ENCODE data around the gene KCNIP3.

KCNIP3 gene

GRCh38 chr2:95275151-95275515 lies 22.0 kb upstream of the KCNIP3 start:
- DNase-seq, result no peak

DNA sequence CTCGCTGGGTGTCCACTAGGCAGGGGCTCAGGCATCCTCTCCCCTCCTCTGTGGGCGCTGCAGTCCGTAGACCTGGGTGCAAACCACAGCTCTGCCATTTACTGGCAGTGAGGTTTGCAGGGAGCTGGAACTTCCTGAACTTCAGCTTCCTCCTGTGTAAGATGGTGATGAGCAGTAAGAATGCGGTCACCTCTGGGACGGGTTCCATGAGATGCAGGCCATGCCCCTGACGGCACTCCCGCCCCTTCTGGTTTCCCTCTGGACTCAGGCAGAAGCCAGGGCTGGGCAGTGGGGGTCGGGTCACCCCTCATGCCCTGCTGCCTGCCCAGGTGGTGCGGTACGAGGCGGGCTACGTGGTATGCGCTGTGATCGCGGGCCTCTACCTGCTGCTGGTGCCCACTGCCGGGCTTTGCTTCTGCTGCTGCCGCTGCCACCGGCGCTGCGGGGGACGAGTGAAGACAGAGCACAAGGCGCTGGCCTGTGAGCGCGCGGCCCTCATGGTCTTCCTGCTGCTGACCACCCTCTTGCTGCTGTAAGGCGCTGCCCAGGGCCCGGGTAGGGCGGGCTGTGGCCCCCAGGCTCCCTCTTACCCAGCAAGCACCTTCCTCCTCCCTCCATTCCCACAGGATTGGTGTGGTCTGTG lies 21.4 kb upstream of the KCNIP3 start:
- DNase-seq, result no peak

GRCh38 chr2:95276244-95276887 lies 20.8 kb upstream of the KCNIP3 start:
- no peak for DNase-seq

- DNase-seq, result no peak
Measured at GRCh38 chr2:95276888-95277245, 20.3 kb upstream of the KCNIP3 start.

- no peak for DNase-seq
Measured at GRCh38 chr2:95277246-95277906, 19.8 kb upstream of the KCNIP3 start.

DNA sequence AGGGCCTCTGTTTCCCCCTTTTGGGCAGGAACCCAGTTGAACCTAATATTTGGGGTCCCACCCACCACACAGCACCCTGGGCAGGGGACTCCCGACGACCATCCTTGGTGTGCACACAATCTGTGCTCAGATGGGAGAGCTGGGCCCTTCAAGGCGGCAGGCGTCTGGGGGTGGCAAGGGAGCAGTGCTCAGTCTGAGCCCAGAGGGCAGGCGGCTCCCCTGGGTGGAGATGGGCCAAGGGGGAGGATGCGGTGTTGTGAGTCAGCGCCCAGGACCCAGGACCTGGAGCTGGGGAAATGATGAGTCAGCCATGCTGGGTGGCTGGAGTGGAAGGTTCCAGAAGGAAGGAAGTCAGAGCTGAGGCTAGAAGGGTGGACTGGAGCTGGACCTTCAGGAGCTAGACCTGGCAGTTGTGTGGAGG lies 19.1 kb upstream of the KCNIP3 start:
- no peak for DNase-seq

GRCh38 chr2:95278637-95279225 lies 18.4 kb upstream of the KCNIP3 start:
- DNase-seq, result no peak

DNA sequence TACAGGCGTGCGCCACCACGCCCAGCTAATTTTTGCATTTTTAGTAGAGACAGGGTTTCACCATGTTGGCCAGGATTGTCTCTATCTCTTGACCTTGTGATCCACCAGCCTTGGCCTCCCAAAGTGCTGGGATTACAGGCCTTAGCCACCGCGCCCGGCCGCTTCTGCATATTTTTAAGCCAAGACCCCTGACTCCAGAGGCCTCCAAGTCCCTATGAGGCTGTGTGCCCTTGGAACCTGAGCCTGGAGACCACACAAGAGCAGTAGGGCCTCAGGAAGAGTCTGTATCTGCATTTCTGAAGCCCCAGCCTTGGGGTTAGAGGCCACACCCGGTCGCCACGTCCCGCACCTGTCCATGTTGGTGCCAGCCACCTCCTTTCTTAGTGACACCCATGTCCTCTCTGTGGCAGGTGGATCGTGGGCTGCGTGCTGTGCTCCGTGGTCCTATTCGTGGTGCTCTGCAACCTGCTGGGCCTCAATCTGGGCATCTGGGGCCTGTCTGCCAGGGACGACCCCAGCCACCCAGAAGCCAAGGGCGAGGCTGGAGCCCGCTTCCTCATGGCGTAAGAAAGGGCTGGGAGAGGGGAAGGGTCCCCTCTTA lies 17.6 kb upstream of the KCNIP3 start:
- DNase-seq, result no peak

DNA sequence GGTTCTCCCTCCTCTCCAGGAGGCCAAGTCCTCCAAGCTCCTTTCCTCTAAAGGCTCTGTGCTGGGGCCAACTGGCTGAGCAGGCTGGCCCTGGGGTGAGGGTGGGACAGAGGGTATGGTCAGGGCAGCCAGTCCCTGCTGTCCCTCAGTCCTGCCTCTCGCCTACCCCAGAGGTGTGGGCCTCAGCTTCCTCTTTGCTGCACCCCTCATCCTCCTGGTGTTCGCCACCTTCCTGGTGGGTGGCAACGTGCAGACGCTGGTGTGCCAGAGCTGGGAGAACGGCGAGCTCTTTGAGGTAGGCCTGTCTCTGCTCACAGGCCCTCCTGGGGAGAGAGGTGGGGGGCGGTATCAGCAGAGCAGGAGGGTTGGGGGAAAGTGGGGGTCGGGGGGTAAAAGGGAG lies 16.1 kb upstream of the KCNIP3 start:
- DNase-seq, result no peak

DNA sequence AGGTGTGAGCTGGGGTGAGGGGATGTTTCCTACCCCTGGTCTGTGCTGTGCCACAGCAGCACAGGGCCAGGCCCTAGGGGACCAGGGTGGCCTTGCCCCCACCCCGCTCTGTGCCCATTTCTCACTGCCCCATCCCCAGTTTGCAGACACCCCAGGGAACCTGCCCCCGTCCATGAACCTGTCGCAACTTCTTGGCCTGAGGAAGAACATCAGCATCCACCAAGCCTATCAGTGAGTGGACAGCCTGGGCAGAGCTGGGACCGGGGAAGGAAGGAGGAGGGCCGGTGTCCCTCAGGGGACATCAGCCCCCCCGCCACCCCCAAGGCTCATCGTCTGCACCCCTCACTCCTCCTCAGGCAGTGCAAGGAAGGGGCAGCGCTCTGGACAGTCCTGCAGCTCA lies 15.4 kb upstream of the KCNIP3 start:
- no peak for DNase-seq

DNA sequence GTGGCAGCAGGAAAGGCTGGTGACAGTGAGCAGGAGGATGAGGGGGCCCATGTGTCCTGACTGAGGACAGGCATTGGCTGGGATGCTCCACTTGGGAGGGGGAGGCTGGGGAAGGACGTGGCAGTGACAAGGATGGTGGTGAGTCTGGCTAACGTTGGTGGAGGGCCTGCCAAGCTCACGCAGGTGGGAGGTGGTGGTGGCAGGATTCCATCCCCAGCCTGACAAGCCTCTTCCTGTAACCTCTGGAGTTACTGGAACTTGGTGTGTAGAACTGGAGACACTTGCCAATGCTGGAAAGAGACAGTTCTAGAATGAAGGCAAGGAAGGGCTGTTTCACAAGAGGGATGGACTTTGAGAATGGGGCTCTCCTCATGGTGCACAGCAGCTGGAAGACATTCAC lies 14.7 kb upstream of the KCNIP3 start:
- DNase-seq, result no peak

DNA sequence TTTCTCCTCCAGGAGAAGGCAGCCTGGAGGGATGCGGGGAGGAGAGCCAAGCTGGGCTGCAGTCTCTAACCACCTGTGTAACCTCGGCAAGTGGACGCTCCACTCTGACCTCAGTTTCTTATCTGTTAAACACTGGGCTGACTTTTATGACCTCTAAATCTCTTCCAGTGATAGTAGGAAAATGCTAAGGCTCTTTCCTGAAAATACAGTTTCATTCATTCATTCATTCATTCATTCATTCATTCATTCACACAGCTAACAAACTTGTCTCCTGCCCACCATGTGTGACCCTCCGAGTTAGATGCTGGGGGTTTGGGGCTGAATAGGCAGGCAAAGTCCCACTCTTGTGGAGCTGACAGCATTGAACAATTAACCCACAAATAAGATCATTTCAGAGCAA lies 13.6 kb upstream of the KCNIP3 start:
- DNase-seq, result no peak

- no peak for DNase-seq
Measured at GRCh38 chr2:95284886-95285541, 12.1 kb upstream of the KCNIP3 start.

GRCh38 chr2:95285542-95285932 lies 11.6 kb upstream of the KCNIP3 start:
- DNase-seq, result no peak

- no peak for DNase-seq
Measured at GRCh38 chr2:95287336-95287735, 9.8 kb upstream of the KCNIP3 start.

DNA sequence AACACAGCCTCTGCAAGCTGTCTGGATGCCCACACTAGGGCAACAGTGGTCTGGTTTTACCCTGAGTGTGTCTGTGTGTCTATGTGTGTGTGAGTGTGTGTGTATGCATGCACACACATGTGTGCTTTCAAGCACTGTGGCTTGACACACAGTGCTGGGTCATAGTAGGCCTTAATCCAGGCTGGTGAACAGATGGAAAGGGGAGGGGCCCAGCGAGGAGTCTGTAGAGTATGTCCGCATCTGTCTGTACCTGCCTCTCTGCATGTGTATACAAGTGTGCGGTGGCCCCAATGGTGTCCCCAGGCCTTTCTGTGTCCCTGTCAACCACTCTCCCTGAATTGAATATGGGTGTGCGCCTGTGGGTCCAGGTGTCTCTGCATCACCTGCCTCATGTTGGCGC lies 9.3 kb upstream of the KCNIP3 start:
- DNase-seq, result peak; percentile 31

DNA sequence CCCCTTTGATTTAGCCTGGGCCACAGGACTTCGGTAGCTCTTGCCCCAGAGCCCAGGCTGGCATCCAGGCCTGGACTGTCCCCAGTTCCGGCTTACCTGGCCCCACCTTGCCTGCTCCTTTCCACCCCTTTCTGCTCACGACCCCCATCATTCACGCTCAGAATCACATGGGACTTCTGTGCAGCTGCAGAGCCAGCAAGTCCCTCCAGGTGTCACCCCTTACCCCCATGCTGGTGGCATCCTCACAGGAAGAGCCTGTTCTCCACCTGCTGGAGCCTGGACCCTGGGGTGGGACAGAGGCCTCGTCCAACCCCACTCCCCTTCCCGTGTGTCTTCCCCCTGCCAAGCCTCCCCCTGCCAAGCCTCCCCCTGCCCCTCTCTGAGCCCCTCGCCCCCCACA lies 7.9 kb upstream of the KCNIP3 start:
- no peak for DNase-seq

GRCh38 chr2:95291222-95291621 lies 5.9 kb upstream of the KCNIP3 start:
- DNase-seq, result no peak

DNA sequence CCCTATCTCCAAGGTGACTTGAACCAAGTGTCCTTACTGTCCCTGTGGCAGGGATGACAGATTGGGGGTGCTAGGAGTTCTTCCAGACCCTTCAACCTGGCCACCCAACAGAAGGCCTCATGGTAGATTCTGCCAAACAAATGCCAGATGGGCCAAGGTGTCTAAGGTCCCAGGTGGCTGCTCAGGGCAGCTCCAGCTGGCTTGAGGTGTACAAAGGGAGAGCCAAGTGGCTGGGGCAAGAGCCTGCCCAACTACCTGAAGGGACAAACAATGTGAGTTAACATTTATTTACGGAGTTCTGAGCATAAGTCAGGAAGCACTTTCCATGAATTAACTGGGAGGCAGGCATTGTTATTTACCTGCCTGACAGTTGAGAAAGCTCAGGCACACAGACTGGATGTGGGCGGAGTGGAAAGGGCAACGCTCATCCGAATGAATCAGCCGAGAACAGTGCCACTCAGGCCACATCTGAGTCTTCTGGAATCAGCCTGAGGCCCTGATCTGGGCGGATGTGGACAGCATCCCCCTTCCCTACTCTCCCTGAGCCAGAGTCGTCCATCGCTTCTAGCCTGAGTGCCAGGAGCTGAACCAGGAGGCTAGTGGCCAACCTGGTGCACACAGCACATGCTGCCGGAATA lies 4.4 kb upstream of the KCNIP3 start:
- DNase-seq, result no peak

DNA sequence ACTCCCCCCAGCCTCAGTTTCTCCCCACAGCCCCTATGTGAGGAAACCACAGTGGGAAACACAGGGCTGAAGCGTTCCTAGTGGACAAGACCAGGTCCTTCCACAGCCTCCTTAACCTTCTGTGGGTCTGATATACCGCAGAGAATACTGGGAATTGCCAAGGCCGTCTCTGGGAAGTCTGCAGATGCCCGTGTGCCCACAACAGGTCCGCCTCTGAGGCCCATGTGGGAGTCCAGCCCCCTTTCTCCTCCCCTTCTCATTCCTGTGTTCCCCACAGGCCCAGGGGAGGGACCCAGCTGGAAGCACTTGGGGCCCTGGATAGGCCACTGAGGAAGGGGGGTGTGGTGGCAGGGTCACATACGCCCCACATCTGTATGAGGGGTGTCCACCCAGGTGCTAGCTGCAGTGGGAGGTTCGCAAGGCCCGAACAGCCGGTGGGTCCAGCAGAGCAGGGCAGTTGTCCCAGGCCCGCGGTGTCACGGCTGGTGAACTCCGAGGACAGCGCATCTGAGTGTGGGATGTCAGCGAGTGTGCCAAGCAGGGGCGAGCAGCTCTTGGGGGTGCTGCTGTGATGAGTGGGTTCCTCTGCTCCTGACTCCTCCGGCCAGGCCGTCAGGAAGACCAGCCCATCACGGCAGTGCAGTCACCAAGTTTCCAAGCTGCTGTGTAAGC lies 2.4 kb upstream of the KCNIP3 start:
- no peak for DNase-seq

GRCh38 chr2:95295376-95295775 lies 1.8 kb upstream of the KCNIP3 start:
- DNase-seq, result no peak

- peak; percentile 73 for DNase-seq
Measured at GRCh38 chr2:95296011-95296410, 1.1 kb upstream of the KCNIP3 start.
